ENCODE measurements around the gene PIGBOS1.

The PIGBOS1 gene

DNA sequence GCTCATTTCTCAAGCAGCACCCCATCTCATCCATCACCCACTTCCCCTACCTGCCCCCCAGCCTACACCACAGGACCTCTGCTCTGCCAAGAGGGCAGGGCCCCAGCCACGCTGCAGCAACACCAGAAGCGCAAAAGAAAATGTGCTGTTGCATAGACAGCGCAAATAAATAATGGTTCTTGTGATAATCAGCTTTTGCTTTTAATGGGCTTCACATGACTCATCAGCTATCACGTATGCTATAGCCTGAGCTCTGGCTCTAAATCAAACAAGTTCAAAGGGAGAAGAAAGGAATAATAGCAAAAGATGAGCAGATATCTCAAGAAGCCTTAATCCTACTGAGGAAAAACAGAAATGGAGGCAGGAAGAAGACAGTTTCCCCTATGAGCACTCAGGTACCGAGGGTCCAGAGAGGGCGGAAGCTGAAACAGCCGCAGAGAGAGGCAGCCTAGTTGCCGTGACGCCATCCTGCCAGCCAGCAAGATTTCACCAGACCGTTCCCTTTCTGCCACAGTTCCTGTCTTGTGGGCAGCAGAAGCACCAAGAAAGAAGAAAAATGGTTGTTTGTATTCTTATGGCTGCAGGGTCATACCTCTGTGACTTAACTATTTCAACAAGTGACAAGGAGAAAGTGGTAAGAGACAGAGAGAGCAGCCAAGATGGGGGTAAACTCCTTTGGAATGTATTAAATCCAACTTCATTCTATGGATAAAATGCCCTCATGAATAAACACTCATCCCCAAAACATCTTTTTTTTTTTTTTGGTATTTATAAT lies 51.3 kb downstream of the PIGBOS1 start:
- ATAC-seq (ENCODE audit: low read depth) (peak; percentile 98), DNase-seq (ENCODE audit: low spot score in 2 of 2) (peak; percentile 42 to 52)
- Mint-ChIP-seq H3K36me3 (peaks cover 8% of the 10 kb centered on the region), H3K9me3 (no peaks in the 10 kb centered on the region), H3K4me1 (peaks cover 22% of the 10 kb centered on the region), H3K27me3 (no peaks in the 10 kb centered on the region), H3K4me3 (peak overlapping the region; percentile 82), H3K27ac (peak overlapping the region; percentile 95)

Measured in memory B cell (primary cell).